ENCODE measurements around the gene ZNF213.
A peak's percentile ranks its signal among the peaks of the same experiment; 100 is the strongest.
"Not testable (repeated sequence)": the region's sequence is repeated elsewhere in the genome, so short reads cannot be mapped to it uniquely, and the experiment has no call there.

ZNF213 gene

GRCh38 chr16:3148256-3149192, 13.7 kb downstream of the ZNF213 start:
- no peak for DNase-seq (ENCODE audit: low read depth)

- DNase-seq (ENCODE audit: low read depth) = no peak
Measured at GRCh38 chr16:3149193-3149530, 14.3 kb downstream of the ZNF213 start.

- DNase-seq (ENCODE audit: low read depth) = peak; percentile 27
Measured at GRCh38 chr16:3149630-3150345, 15.0 kb downstream of the ZNF213 start.

GRCh38 chr16:3150346-3151218, 15.8 kb downstream of the ZNF213 start:
- peak; percentile 89 for DNase-seq (ENCODE audit: low read depth)

- DNase-seq (ENCODE audit: low read depth) = no peak
Measured at GRCh38 chr16:3152027-3152276, 17.1 kb downstream of the ZNF213 start.

- DNase-seq (ENCODE audit: low read depth) = peak; percentile 43
Measured at GRCh38 chr16:3152277-3152990, 17.6 kb downstream of the ZNF213 start.

GRCh38 chr16:3152991-3153368, 18.2 kb downstream of the ZNF213 start:
- no peak for DNase-seq (ENCODE audit: low read depth)

GRCh38 chr16:3155181-3155580, 20.4 kb downstream of the ZNF213 start:
- no peak for DNase-seq (ENCODE audit: low read depth)

- no peak for DNase-seq (ENCODE audit: low read depth)
Measured at GRCh38 chr16:3155972-3156371, 21.1 kb downstream of the ZNF213 start.

GRCh38 chr16:3157229-3158025, 22.6 kb downstream of the ZNF213 start:
- peak; percentile 53 for DNase-seq (ENCODE audit: low read depth)

- no peak for DNase-seq (ENCODE audit: low read depth)
Measured at GRCh38 chr16:3158026-3158509, 23.2 kb downstream of the ZNF213 start.

- peak; percentile 91 for DNase-seq (ENCODE audit: low read depth)
Measured at GRCh38 chr16:3158510-3159314, 23.9 kb downstream of the ZNF213 start.

GRCh38 chr16:3161235-3162018, 26.6 kb downstream of the ZNF213 start:
- no peak for DNase-seq (ENCODE audit: low read depth)

GRCh38 chr16:3164121-3164991, 29.5 kb downstream of the ZNF213 start:
- DNase-seq (ENCODE audit: low read depth) = no peak

GRCh38 chr16:3165111-3165822, 30.4 kb downstream of the ZNF213 start:
- no peak for DNase-seq (ENCODE audit: low read depth)

GRCh38 chr16:3166505-3166886, 31.7 kb downstream of the ZNF213 start:
- DNase-seq (ENCODE audit: low read depth) = no peak

- DNase-seq (ENCODE audit: low read depth) = not testable (repeated sequence)
Measured at GRCh38 chr16:3168729-3169128, 33.9 kb downstream of the ZNF213 start.
